Measurements from ENCODE around the gene ADARB2.

Gene ADARB2

DNA sequence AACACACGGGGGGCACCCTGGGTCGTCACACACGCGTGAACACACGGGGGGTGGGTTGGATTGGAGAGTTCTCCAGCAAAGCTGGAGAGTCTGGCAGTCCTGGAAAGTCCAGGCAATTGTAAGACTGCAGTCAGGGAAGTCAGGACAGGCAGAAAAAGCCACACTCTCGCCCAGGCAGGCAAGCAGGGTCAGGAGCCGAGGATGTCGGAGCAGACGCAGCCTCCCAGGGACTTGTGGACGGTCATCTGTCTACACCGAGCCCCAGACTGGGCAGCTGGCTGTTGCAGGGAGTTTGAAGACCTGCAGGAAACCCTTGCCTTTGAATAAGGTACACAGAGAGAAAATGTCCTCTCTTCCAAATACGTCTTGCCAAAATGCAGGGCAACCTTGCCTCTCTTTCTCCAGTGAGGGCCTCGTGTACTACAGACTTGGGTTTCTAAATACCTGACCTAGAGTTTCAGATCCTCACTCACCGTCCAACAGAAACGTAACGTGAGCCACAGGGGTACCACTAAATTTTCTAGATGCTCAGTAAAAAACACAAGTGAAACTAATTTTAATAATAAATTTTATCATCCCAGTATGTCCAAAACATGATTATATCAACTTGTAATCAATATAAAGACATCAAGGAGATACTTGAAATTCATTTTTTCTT lies 176.7 kb downstream of the ADARB2 start:
- DNase-seq, result no peak

DNA sequence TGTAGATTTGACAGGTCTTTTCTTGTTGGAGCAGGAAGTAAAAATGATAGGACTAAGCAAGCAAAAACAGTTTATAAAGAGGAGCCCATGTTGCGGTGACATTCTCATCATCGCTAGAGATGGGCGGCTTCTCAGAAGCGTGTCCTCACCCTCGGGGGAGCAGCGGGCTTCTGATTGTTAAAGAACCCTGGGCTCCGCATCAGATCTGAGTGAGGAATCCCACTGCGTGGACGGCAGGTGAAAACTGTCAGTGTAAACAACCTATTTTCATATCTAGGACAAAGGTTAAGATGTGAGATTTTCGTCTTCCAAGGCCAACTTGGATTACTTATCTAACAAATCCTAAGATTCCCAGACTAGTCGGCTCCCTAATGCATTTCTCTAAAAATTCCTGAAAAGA lies 177.6 kb downstream of the ADARB2 start:
- no peak for DNase-seq

DNA sequence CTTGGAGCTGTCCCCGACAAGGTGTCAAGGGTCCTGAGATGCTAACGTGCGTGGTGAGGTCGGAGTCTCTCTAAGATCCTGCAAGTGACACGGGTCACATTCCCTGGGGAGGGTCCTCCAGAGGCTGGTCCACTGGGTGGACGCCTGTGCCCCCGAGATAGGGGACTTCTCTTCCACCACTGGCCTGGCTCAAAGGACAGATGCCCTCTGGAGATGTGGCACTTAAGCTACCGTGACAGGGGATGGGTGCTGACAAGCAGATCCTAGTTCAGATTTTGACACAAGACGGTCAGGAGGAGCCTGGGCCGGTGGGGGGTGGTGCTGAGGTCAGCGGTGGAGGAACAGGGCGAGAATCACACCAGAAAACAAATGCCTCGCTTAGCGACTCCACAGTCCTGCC lies 178.0 kb downstream of the ADARB2 start:
- no peak for DNase-seq

DNA sequence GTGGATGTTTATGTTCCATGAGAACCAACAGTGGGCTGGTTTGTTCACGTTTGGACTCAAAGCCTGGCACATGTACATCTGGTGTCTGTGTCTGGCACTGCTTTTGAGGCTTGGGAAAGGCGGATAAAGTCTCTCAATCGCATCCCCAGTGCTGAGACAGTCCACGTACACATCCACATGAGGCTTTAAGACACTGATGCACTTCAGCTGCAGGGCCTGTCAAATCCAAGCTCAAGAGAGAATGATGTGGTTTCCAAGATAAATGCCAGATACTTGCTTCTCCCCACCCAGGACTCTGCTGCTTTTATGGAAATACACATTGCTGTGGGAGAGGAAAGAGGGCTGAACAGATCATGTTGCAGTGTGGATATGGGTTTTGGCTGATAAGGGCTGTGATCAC lies 178.4 kb downstream of the ADARB2 start:
- DNase-seq, result no peak

DNA sequence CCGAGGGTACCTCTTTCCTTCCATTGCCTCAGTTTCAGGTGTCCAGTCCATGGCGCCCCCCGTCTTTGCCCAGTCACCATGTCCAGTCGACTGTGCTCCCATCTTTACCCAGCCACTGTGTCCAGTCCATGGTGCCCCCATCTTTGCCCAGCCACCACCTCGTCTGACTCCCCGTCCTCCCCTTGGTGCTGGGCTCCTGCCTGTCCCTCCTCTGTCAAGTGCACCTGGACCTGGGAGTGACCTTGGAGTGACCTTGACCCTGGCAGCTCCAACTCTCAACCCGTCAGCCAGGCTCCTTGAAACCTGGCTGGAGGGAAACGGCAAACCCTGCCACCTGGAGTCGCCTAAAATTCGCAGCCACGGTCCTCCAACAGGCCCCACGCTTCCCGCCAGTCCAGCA lies 180.2 kb downstream of the ADARB2 start:
- no peak for DNase-seq

DNA sequence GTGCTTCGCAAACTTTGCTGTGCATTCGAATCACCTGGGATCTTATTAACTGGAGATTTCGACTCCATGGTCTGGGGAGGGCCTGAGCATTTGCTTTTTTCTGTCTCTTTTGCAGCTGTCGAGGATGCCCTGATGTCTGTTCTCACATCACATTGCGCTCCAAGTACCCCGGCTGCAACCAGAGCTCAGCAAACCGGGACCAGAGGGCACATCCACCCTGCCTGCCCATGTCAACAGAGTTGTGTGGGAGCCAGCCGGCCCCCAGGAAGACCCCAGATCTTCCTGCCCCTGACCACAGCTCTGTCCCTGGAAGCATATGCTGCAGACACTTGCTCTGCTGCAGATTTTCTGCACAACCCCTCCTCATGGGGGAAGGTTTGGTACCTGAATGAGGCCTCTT lies 180.8 kb downstream of the ADARB2 start:
- DNase-seq, result no peak

DNA sequence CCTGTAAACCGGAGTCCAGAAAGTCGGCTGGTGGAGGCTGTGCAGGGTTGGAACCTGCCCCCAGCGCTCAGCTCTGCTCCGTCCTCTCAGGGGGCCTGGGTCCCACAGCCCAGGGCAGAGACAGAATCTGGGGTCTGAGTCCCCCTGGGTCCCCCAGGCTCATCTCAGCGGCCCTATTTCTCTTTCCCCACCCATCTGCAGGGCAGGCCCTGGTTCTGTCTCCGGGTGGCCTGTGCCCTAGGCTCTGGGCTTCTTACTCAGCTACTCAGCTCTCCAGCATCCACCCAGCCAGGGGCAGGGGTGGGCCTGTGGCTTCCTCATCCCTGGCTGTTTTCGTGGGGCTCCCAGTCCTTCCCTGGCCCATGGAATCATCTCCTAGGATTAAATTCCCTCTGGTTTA lies 183.4 kb downstream of the ADARB2 start:
- DNase-seq, result no peak

DNA sequence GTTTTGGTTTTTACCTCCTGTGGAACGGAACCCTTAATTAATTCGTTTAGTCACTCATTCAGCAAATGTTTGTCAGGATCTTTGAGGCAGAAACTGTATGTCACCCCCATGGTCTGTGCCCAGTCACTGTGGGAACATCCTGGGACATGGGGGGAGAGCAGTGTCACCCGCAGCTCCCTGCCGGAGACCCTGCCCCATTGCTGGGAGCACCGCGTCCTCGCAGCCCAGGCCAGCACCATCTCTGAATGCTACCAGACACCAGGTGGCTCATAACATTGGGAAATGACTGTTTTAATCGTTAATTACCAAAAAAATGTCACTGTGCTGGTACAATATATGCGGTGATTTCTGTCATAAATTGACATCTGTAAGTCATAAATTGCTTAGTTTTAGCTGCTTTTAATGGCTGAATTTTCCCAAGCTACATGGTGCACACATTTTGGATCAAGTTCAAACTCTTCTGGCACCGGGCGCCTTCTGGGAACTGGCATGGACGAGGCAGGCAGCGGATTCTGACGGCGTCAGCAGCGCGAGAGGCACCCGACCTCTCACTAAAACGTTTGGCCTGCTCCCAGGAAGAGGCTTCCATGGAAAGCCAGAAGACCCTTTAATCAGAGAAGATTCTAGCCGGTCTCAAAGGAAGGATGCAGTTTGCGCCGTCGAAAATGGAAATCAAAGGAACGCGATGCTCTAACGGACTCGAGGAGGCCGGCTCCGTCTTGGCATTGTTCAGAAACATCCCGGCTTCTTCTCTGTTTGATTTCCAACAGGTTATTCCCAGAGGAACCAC lies 184.2 kb downstream of the ADARB2 start:
- DNase-seq, result no peak

DNA sequence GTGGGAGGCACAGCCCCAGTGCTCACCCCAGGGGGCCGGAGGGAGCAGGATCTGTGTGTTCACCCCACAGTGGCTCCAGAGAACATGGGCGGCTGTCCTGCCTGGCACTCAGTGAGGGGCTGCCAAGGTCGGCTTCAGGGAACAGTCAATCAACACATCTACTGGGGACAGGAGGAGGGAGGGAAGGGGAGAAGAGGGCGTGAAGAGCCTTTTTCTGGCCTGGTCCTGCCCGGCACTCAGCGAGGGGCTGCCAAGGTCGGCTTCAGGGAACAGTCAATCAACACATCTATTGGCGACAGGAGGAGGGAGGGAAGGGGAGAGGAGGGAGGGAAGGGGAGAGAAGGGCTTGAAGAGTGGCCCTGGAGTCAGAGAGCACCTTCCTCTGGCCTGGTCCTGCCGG lies 184.9 kb downstream of the ADARB2 start:
- no peak for DNase-seq

DNA sequence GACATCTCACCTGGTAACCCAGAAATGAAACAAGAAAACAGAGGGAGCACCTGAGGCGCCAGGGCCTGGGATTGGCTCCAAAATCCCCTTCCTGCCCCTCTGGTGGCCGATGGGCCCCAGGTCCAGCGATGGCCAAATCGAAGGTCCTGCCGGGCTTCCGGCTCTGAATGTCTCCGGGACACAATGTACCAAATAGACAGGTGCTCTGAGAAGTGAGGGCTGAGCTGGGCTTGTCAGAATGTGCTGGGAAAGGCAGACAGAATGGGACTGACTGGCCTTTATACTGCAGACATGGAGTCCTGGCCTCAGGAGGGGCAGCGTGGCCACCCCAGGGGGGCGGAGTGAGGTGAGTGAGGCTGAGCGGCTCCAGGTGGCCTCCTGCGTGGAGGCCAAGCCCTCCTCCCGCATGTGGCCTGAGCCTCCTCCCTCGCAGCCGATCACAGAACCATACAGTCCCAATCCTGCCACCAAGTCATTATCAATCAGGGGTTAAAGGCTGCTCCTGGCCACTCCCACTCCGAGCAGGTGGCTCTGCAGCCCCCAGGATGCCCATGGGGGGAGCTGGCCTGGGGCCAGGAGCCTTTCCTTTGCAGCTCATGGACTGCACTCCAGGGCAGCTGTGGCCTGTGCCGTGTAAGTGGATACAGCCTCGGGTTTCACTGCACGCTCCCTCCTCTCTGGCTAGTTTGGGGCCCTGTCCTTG lies 185.5 kb downstream of the ADARB2 start:
- no peak for DNase-seq

DNA sequence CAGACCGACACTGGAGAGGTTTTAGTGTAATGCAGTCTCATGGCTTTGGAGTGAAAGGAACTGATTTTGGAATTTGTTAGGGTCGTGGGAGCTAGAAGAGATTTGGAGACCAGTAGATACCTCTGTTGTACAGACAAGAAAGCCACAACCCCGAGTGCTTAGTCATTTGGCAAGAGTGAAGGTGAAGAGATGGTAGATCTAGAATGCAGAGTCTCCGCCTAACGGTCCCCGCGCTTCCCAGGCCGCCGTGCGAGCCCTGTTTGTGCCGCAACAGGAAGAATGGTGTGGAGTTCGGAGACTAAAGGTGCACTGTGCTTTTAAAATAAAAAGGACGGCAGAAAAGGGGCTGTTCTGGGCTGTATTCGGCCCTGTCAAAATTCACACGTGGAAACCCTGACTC lies 186.7 kb downstream of the ADARB2 start:
- no peak for DNase-seq

DNA sequence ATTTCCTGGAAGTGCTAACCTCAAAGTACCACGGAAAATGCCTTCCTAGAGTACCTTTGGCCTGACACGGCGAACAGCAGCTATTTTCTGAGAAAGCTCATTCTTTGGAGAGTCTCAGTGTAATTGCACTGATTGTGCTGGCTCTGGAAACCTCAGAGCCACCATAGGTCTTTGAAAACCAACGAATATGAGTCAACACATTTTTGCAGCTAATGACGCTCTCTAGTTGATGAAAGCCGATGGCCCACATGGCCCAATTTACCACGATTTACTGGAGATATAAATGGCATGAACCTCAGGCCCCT lies 187.1 kb downstream of the ADARB2 start:
- DNase-seq, result no peak

DNA sequence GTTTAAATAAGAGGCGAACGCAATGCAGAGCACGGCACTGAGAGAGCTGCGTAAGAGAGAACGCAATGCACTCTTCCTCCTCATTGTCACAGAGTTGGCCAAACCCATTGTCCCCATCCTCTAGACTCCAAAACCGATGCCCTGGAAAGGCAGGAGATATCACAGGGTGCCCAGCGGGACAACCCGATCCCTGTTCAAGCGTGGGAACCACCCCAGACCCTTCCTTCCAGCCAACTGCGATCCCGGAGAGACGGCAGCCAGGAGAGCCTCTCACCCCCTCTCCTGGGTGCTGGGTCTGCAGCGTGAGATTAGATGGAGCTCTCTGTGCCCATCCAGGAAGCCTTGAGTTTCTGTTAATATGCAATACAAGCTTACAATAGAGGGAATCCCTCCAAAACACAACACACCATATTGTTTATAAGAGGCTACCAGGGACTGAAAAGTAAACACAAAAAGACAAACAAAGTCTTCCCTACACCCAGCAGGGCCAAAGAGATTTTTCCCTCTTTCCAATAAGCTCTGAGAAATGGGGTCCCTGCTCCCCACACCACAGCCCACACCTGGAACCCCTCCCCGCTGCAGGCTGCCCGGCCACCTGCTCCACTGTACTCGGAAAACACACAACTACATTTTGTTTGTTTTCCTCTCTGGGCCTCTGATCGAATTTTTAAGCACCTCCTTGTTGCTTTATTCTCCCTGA lies 187.6 kb downstream of the ADARB2 start:
- no peak for DNase-seq

DNA sequence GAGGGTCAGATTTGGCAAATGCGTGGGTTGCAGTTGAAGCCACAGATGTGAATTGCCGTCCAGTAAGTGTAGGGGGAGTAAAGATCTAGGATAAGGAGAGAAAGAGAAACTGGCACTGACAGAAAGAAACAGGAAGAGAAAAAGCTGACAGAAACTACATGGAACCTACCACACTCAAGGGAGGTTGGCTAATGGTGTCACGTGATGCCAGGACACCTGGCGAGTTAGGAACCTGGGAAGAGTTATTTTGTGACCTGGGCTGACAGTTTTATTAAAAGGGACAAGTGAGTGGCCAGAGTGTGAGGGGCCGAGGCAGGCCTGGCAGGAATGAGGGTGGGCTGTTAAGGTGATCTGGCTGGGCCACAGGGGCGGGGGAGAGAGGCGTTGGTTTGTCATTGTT lies 188.7 kb downstream of the ADARB2 start:
- no peak for DNase-seq

DNA sequence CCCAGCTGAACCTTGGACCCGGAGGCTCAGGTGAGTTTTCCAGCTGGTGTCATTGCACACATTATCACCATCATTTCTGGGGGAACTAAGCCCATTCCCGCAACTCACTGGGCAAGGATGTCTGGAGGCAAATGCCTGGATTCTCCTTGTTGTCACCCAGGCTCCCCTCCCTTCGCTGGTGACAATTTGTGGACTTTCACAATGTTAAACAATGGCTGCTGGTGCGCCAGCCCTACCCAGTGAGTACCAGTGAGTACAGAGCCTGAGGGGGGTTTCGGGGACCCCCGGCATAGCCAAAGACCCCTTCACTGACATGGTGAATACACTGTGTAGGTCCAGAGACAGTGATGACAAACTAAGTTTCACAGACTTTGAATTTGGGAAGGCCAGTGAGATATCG lies 189.2 kb downstream of the ADARB2 start:
- no peak for DNase-seq

DNA sequence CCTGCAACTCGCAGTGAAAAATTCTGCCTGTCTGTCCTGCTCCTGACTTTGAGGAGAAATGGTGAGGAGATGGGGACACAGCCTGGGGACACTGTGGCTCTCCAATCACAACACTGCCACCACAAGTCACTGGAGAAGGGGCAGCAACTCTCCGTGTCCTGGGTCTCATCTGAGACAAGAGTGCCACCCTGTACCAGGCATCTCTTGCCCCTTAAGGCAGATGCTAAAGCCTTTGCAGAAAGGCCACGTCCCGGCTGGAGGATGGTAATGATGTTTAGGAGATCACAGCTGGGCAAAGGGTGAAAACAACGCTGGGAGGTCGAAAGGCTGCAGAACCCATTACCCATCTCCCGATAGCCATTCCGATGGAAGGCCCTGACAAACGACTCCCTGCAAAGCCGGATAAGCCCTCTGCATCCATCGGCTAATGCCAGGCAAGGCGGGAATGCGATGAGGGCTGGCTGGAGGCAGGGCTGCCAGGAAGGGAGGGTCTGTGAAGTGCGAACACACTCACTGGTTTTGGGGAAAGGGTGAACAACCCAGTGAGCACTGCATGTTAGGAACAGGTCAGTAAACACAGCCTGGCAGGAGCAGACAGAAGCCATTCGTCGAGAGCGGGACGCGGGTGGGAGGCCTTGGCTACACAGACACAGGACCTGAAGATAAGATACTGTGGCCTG lies 190.8 kb downstream of the ADARB2 start:
- no peak for DNase-seq

DNA sequence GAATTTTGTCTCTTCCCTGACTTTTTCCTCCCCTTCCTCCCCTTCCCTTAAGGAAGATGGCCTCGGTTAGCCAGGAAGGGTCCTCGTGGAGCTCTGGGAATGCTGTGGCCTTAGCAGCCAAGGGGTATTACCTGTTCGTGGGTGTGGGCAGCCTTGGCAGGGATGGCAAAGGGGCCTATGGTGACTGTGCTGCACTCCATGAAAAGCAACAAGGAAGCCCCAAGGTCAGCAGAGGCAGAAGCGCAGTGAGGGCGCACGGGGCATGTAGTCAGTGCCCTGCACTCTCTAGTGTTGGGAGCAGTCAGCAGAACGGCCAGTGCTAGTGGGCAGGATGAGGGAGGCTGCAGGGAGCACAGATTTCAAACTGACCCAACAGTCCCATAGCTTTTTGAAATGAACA lies 191.8 kb downstream of the ADARB2 start:
- DNase-seq, result no peak

DNA sequence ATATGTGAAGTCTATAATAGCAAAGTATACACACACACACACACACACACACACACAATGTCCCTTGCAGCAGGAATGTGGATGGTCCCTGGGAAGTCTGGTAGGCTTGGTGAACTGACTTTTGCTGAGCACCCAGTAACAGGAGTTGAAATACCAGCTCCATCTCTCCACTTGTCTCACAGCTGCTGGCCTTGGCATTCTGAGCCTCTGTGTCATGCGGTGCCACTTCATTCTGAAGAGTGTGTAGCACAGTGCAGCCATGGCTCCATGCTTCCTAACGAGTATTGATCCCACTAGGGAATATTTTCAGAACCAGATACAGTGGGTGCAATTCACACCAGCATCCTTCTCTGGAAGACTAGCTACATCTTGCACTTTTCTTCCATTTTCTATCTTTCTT lies 192.4 kb downstream of the ADARB2 start:
- DNase-seq, result no peak

DNA sequence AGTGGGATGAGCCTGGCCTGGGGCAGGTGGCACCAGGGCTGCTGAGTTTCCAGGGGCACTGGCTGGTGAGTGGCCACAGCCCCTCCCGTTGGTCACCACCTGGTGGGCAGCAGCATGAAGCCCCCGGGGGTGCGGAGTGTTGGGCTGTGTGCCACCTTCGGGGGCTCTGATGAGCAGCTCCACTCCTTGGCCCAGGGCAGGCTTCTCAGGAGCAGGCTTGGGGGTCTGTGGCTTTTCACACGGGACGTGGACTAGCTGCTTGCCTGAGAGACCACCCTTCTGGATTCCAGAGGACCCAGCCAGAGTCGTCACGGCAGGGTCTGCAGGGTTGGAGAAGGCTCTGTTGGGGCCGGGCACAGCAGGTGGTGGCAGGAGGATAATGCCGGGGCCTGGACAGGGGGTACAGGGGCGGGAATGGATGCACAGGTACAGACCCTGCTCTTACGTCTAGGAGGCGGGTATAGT lies 193.1 kb downstream of the ADARB2 start:
- DNase-seq, result no peak

DNA sequence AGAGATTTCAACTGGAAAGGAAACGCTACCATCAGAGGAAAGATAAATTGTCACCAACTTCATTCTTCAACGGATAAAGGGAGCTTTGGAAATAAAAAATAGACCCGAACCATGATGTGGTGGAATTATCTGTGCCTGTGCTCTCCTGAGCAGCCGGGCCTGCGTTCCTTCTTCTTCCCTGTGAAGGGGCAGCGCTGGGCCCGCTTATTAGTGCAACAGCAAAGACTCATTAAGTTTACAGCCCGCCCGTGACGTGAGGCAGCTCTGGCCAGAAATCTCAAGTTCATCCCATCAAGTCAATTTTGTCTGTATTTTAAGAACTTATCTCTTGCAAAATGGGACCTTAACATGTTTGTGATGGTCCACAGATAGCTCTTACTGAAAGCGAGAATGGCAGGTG lies 193.7 kb downstream of the ADARB2 start:
- no peak for DNase-seq

DNA sequence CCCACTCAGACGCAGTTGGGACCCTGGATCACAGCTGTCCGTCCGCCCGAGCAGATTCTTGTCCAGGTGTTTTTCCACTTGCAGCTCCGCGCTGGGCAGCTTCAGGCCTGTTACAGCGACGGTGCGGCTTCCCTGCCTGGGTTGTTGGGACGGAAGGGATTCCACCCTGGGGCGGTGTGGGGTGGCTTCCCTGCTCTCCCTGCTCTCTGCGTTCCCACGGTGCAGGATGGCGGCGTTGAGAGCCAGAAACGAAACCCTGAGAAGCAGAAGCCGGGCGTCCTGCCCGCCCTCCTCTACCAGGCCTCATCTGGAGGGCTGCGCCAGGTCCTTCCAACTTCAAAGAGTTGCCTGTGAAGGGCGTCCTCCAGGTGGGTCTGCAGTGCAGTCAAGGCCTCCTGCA lies 194.4 kb downstream of the ADARB2 start:
- no peak for DNase-seq

DNA sequence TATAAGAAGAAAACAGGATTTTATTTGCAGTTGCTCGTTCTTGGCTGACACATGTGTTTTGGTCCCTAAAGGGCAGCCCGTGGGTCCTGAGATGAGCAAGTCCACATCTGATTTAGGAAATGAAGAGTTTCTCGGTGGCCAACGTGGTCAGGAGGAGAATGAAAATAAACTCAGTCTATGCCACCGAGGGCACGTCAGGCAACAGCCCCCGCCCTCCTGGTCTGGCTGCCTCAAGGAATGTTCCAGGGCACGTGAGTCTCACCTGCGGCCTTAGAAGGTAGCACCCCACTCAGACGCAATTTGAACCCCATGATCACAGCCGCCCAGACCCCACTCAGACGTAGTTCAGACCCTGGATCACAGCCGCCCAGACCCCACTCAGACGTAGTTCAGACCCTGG lies 197.2 kb downstream of the ADARB2 start:
- DNase-seq, result no peak

DNA sequence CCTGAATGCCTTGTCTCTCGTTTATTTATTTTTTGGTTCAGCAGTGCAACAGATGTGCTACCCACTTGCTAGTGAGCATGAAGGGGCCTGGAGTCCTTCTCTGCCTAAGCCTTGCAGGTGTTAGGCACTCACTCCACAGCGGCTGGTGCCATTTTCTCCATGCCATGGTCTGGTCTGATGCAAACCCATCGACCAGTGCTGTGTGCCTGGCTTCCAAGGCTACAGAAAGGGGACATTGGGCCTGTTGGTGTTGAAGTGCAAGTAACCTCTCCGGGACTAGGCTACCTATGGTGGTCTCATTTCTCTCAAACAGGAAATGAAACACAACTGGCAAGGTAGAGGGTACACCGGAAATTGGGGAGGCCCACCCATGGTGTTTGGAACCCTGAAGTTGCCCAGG lies 198.1 kb downstream of the ADARB2 start:
- DNase-seq, result no peak

All from stimulated activated CD4-positive, alpha-beta T cell treated with anti-CD3 and anti-CD28 coated beads, Interleukin-1b, Interleukin-23, amount 100 ng/mL, for 48 hours (primary cell).